Esophagus squamous epithelium (tissue), 5 donors: ENCODE results near the gene MTARC1. TPM values are rescaled to one million over a fixed set of nuclear protein-coding genes. Genes with fewer than 3 reads are reported as not detected.

ENCODE experiments used
- DNase-seq: peaks from one replicate; lab custom pipeline; 2025; lab: John Stamatoyannopoulos, UW
- H3K27ac ChIP-seq, 4 donors: fragments of 200-600 bp; sonication (generic); one replicate each; pipeline ENCODE4 v1.5.1; 2016 to 2019; ENCODE audit warnings: mild to moderate bottlenecking in 1 of 4
- H3K27me3 ChIP-seq, 4 donors: fragments of 200-600 bp; sonication (generic); 1 replicate in 3 of 4; 2 replicates in 1 of 4; pipeline versions ENCODE4 v1.5.1 to v1.6.0; 2017 to 2021; ENCODE audit warnings: antibody characterized with exemption in 1 of 4
- H3K36me3 ChIP-seq, 3 donors: fragments of 200-600 bp; sonication (generic); one replicate each; pipeline ENCODE4 v1.5.1; 2016 to 2019
- H3K4me1 ChIP-seq, 3 donors: fragments of 200-600 bp; sonication (generic); one replicate each; pipeline ENCODE4 v1.5.1; 2017 to 2019
- H3K4me3 ChIP-seq, 4 donors: fragments of 200-600 bp; sonication (generic); 1 replicate in 3 of 4; 2 replicates in 1 of 4; pipeline ENCODE4 v1.5.1; 2016 to 2019; ENCODE audit warnings: mild to moderate bottlenecking in 2 of 4, moderate library complexity in 1 of 4
- H3K9me3 ChIP-seq, 3 donors: fragments of 200-600 bp; sonication (generic); one replicate each; pipeline ENCODE4 v1.5.1; 2016 to 2019
- CTCF ChIP-seq, 6 experiments: fragments of 450-650 bp in 4 of 6; fragments of 200-600 bp in 2 of 6; sonication (generic) in 2 of 6; IDR thresholded peaks; one replicate each; pipeline ENCODE4 v1.5.1; 2016 to 2019; ENCODE audit warnings: antibody characterized with exemption in 6 of 6, mild to moderate bottlenecking in 4 of 6, moderate library complexity in 4 of 6
- POLR2A ChIP-seq, 4 donors: fragments of 450-650 bp; IDR thresholded peaks; one replicate each; pipeline ENCODE4 v1.6.1; 2017; ENCODE audit warnings: antibody characterized with exemption in 4 of 4, mild to moderate bottlenecking in 4 of 4, moderate library complexity in 3 of 4
- WGBS, 2 donors: methylation state at CpG; one replicate each; pipeline ENCODE4 v1.1.5; 2018; 5-methylcytosine and 5-hydroxymethylcytosine counted together
- intact Hi-C: fragments of 100-400 bp; cut with DNase I; formaldehyde crosslinking; loops from one replicate; pipeline ENCODE4 v1.15.0; 2022
- total RNA-seq, 4 donors: library from RNA; depleted of rRNA; stranded (reverse); fragments of >200 nt; gene quantifications; one replicate each; pipeline ENCODE4 v1.1.0, GENCODE V29; 2016
- donor health status: DM: yes; HTN: yes; CAD: no.

Gene MTARC1
- total RNA-seq, 4 donors from 2014 or later: 2.3 to 12.2 (median 4.9) TPM

GRCh38 chr1:220747437-220748088 lies 39.1 kb upstream of the MTARC1 start:
- TF ChIP-seq CTCF (IDR thresholded peaks at IDR 0.05): peak in 1 of 6 experiments; percentile 14
- no peak for TF ChIP-seq POLR2A (IDR thresholded peaks at IDR 0.05)
- 24 to 30% methylated on average over 16 to 18 of the region's 18 CpGs for WGBS, 2 donors
- Histone ChIP-seq H3K27me3 (peaks cover 0 to 11% (median 0%) of the 10 kb centered on the region in 4 donors), H3K9me3 (no peaks in the 10 kb centered on the region), H3K36me3 (no peaks in the 10 kb centered on the region), H3K4me1 (peaks cover 14 to 45% (median 15%) of the 10 kb centered on the region in 3 donors), H3K4me3 (peak overlapping the region; percentile 69 to 85 (median 74)), H3K27ac (peak overlapping the region; percentile 81 to 93 (median 88))
- DNase-seq: no peak
- intact Hi-C loops: no loop called here

GRCh38 chr1:220748089-220748934 lies 38.4 kb upstream of the MTARC1 start, which contains the start of gene MTARC2:
MTARC2 (plus strand) TSS chr1:220748322; CDS start chr1:220748532, 210 bp downstream.
- 0 to 3% methylated on average over 13 to 33 of the region's 77 CpGs for WGBS, 2 donors
- TF ChIP-seq POLR2A (IDR thresholded peaks at IDR 0.05) (peak in 2 of 4 donors; percentile 69 to 81), CTCF (IDR thresholded peaks at IDR 0.05) (peak in 2 of 6 experiments; percentile 2 to 3)
- DNase-seq: peak; percentile 17
- no peaks in the 10 kb centered on the region for H3K9me3 ChIP-seq
- H3K27me3 ChIP-seq: peaks cover 0 to 4% (median 0%) of the 10 kb centered on the region in 4 donors
- intact Hi-C loops: no loop called here
- peak within 1 kb of the TSS; percentile 69 to 85 (median 74) for H3K4me3 ChIP-seq
- H3K27ac ChIP-seq: peak within 1 kb of the TSS; percentile 81 to 93 (median 88)
- H3K36me3 ChIP-seq: no peaks in the 10 kb centered on the region
- H3K4me1 ChIP-seq: peaks cover 14 to 48% (median 15%) of the 10 kb centered on the region in 3 donors

GRCh38 chr1:220748936-220749335 lies 37.8 kb upstream of the MTARC1 start:
- H3K36me3 ChIP-seq: no peaks in the 10 kb centered on the region
- no peak for DNase-seq
- intact Hi-C loops: no loop called here
- H3K27me3 ChIP-seq: no peaks in the 10 kb centered on the region
- H3K27ac ChIP-seq: peak overlapping the region in 3 of 4 donors; percentile 85 to 93 (median 91)
- H3K4me1 ChIP-seq: peaks cover 14 to 54% (median 15%) of the 10 kb centered on the region in 3 donors
- TF ChIP-seq CTCF (IDR thresholded peaks at IDR 0.05): no peak
- TF ChIP-seq POLR2A (IDR thresholded peaks at IDR 0.05): no peak
- H3K4me3 ChIP-seq: peak overlapping the region; percentile 69 to 85 (median 74)
- WGBS, 2 donors: 4 to 5% methylated on average over 3 of the region's 3 CpGs
- H3K9me3 ChIP-seq: no peaks in the 10 kb centered on the region

- no peaks in the 10 kb centered on the region for H3K27me3 ChIP-seq
- intact Hi-C loops: no loop called here
- H3K36me3 ChIP-seq: peaks cover 0 to 11% (median 0%) of the 10 kb centered on the region in 3 donors
- H3K4me3 ChIP-seq: peak overlapping the region in 2 of 4 donors; percentile 75 to 85
- TF ChIP-seq CTCF (IDR thresholded peaks at IDR 0.05) (no peak), POLR2A (IDR thresholded peaks at IDR 0.05) (no peak)
- no peak for DNase-seq
- no peaks in the 10 kb centered on the region for H3K9me3 ChIP-seq
- peaks cover 14 to 54% (median 15%) of the 10 kb centered on the region in 3 donors for H3K4me1 ChIP-seq
- peak overlapping the region in 1 of 4 donors; percentile 13 for H3K27ac ChIP-seq
- 46 to 63% methylated on average over 6 of the region's 6 CpGs for WGBS, 2 donors
These were observed 36.6 kb upstream of the MTARC1 start for GRCh38 chr1:220750131-220750515.
